Lower leg skin (tissue), 4 donors: ENCODE data around the gene ESF1. TPM values are rescaled to one million over a fixed set of nuclear protein-coding genes. Genes with fewer than 3 reads are reported as not detected.

Experiments
- DNase-seq, 2 donors: peaks; one replicate each; pipeline ENCODE4 v3.0.0-alpha.2; 2019; ENCODE audit warnings: low spot score in 2 of 2
- H3K4me3 ChIP-seq: fragments of 200-600 bp; sonication (generic); 2 replicates; pipeline ENCODE4 v1.5.1; 2017; ENCODE audit warnings: mild to moderate bottlenecking, low read depth; ENCODE audit not compliant: poor library complexity, severe bottlenecking
- CTCF ChIP-seq, 3 donors: fragments of 450-650 bp; IDR thresholded peaks; one replicate each; pipeline ENCODE4 v1.5.1; 2016; ENCODE audit warnings: antibody characterized with exemption in 3 of 3, mild to moderate bottlenecking in 3 of 3, moderate library complexity in 2 of 3
- POLR2A ChIP-seq, 2 donors: fragments of 450-650 bp; IDR thresholded peaks; one replicate each; pipeline ENCODE4 v1.6.1; 2016 to 2017; ENCODE audit warnings: antibody characterized with exemption in 2 of 2, mild to moderate bottlenecking in 1 of 2, moderate library complexity in 1 of 2
- WGBS, 2 donors: methylation state at CpG; one replicate each; pipeline ENCODE4 v1.1.5; 2018; 5-methylcytosine and 5-hydroxymethylcytosine counted together
- intact Hi-C: fragments of 100-400 bp; cut with DNase I; formaldehyde crosslinking; loops from one replicate; pipeline ENCODE4 v1.15.0; 2023; ENCODE audit warnings: low total_unique reads
- total RNA-seq, 4 donors: library from RNA; depleted of rRNA; stranded (reverse); fragments of >200 nt; gene quantifications; one replicate each; pipeline ENCODE4 v1.1.0, GENCODE V29; 2016

ESF1 gene
- total RNA-seq, 4 donors from 2014 or later: 9.5 to 11.1 (median 10.8) TPM

GRCh38 chr20:13794667-13795066 is 9.9 kb upstream of the ESF1 start:
- TF ChIP-seq POLR2A (IDR thresholded peaks at IDR 0.05) (no peak), CTCF (IDR thresholded peaks at IDR 0.05) (no peak)
- intact Hi-C loops: no loop called here
- whole genome bisulfite sequencing, 2 donors: 95 to 98% methylated on average over 6 of the region's 6 CpGs
- DNase-seq: no peak
- H3K4me3 ChIP-seq: no peak overlapping the region

GRCh38 chr20:13793001-13793400 is 8.3 kb upstream of the ESF1 start:
- H3K4me3 ChIP-seq: no peak overlapping the region
- intact Hi-C loops: no loop called here
- TF ChIP-seq POLR2A (IDR thresholded peaks at IDR 0.05) (no peak), CTCF (IDR thresholded peaks at IDR 0.05) (no peak)
- 89 to 97% methylated on average over 1 of the region's 1 CpG for WGBS, 2 donors
- no peak for DNase-seq

- WGBS, 2 donors: 86 to 91% methylated on average over 2 of the region's 2 CpGs
- intact Hi-C loops: no loop called here
- TF ChIP-seq POLR2A (IDR thresholded peaks at IDR 0.05): no peak
- DNase-seq: no peak
- no peak overlapping the region for H3K4me3 ChIP-seq
Measured at GRCh38 chr20:13791540-13792459, 7.1 kb upstream of the ESF1 start.

- DNase-seq: no peak
Measured at GRCh38 chr20:13790708-13791107, 6.0 kb upstream of the ESF1 start.

GRCh38 chr20:13788167-13788834 is 3.6 kb upstream of the ESF1 start:
- DNase-seq: peak in 1 of 2 donors; percentile 27
- no peak overlapping the region for H3K4me3 ChIP-seq
- TF ChIP-seq CTCF (IDR thresholded peaks at IDR 0.05): no peak
- TF ChIP-seq POLR2A (IDR thresholded peaks at IDR 0.05): no peak
- WGBS, 2 donors: 3 to 7% methylated on average over 1 of the region's 1 CpG
- intact Hi-C loops: no loop called here

More at GRCh38 chr20:13790708-13791107, 6.0 kb upstream of the ESF1 start:
- no peak for TF ChIP-seq CTCF (IDR thresholded peaks at IDR 0.05)
- no peak for TF ChIP-seq POLR2A (IDR thresholded peaks at IDR 0.05)
- intact Hi-C loops: no loop called here
- 90 to 95% methylated on average over 2 of the region's 2 CpGs for WGBS, 2 donors
- no peak overlapping the region for H3K4me3 ChIP-seq

- no peak for DNase-seq
- H3K4me3 ChIP-seq: no peak overlapping the region
- 63 to 67% methylated on average over 8 of the region's 8 CpGs for WGBS, 2 donors
- intact Hi-C loops: no loop called here
- TF ChIP-seq CTCF (IDR thresholded peaks at IDR 0.05): no peak
Measured at GRCh38 chr20:13786143-13786828, 1.6 kb upstream of the ESF1 start.
